HEK293T (cell line): Measurements from ENCODE around the gene CAPN11.

Experiments used
- FOXK2 ChIP-seq: fragments of 450-650 bp; IDR thresholded peaks from 2 replicates; pipeline ENCODE4 v1.6.1; 2016; ENCODE audit warnings: mild to moderate bottlenecking
- NFRKB ChIP-seq: fragments of 450-650 bp; IDR thresholded peaks from 2 replicates; pipeline ENCODE4 v1.6.1; 2016; ENCODE audit warnings: mild to moderate bottlenecking, moderate library complexity
- SUZ12 ChIP-seq: fragments of 450-650 bp; IDR thresholded peaks from 2 replicates; pipeline ENCODE4 v1.6.1; 2016; ENCODE audit warnings: mild to moderate bottlenecking

DNA sequence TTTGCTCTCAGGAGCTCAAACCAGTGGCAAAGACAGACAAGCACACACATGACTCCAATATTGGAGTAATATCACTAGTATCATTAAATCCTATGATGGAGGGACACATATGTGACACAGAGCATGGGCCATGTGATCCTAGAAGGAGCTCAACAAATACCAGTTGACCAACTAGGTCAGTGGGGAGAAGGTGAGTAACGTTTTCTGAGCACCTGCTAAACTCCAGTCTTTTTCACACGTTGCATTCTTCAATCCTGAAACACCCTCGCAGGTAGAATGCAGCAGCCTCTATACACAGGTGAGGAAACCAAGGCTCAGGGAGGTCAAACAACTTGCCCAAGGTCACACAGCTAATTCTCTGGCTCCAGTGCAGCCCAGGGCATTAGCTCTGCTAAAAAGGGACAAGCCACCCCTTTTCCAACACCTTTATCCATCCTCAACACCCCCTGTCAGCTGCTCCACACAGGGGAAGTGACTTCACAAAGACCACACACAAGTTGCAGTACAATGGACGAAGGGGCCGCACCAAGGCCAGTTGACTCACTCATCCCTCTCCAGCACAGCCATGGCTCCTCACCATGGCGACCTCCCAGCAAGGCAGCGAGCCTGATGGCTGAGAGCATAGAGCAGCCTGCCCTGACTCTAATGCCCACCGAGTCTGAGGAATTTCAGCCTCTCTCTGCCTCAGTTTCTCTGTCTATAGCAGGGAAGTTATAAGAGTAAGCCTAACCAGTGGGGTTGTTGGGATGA lies 4.4 kb downstream of the CAPN11 start:
- TF ChIP-seq NFRKB: no peak
- no peak for TF ChIP-seq SUZ12
- TF ChIP-seq FOXK2: no peak
